CD1c-positive myeloid dendritic cell (primary cell): ENCODE measurements around the gene KDSR.
"Not testable (repeated sequence)": the region's sequence is repeated elsewhere in the genome, so short reads cannot be mapped to it uniquely, and the experiment has no call there.

Experiments
- DNase-seq: peaks from one replicate; pipeline ENCODE4 v3.0.0-alpha.2; 2016; ENCODE audit errors: extremely low spot score

The KDSR gene

GRCh38 chr18:63366213-63367052 lies 573 bp downstream of the KDSR start:
- DNase-seq: peak; percentile 56

GRCh38 chr18:63365876-63366212 lies 1.2 kb downstream of the KDSR start:
- DNase-seq: no peak

GRCh38 chr18:63363951-63364350 lies 3.1 kb downstream of the KDSR start:
- peak; percentile 6 for DNase-seq

- not testable (repeated sequence) for DNase-seq
Measured at GRCh38 chr18:63363420-63363819, 3.6 kb downstream of the KDSR start.

GRCh38 chr18:63356272-63356896 lies 10.6 kb downstream of the KDSR start:
- DNase-seq: no peak

- DNase-seq: no peak
Measured at GRCh38 chr18:63350230-63350629, 16.8 kb downstream of the KDSR start.

GRCh38 chr18:63348508-63349136 lies 18.4 kb downstream of the KDSR start:
- DNase-seq: no peak

- DNase-seq: no peak
Measured at GRCh38 chr18:63346480-63347183, 20.4 kb downstream of the KDSR start.

GRCh38 chr18:63346031-63346430 lies 21.0 kb downstream of the KDSR start:
- no peak for DNase-seq

GRCh38 chr18:63344918-63345317 lies 22.1 kb downstream of the KDSR start:
- DNase-seq: no peak

- DNase-seq: no peak
Measured at GRCh38 chr18:63344263-63344662, 22.7 kb downstream of the KDSR start.

GRCh38 chr18:63342206-63342605 lies 24.8 kb downstream of the KDSR start:
- DNase-seq: peak; percentile 1

GRCh38 chr18:63339920-63340484 lies 27.0 kb downstream of the KDSR start:
- DNase-seq: peak; percentile 64

- no peak for DNase-seq
Measured at GRCh38 chr18:63336366-63337099, 30.5 kb downstream of the KDSR start.

GRCh38 chr18:63331105-63331504 lies 35.9 kb downstream of the KDSR start:
- DNase-seq: no peak

GRCh38 chr18:63329431-63330145 lies 37.4 kb downstream of the KDSR start:
- no peak for DNase-seq

GRCh38 chr18:63326011-63326410 lies 41.0 kb downstream of the KDSR start:
- DNase-seq: no peak

- DNase-seq: no peak
Measured at GRCh38 chr18:63325086-63325686, 41.8 kb downstream of the KDSR start.

GRCh38 chr18:63322908-63323634 lies 43.9 kb downstream of the KDSR start:
- DNase-seq: peak; percentile 72

- DNase-seq: peak; percentile 72
Measured at GRCh38 chr18:63322206-63322605, 44.8 kb downstream of the KDSR start.
